WI38 (cell line): ENCODE measurements around the gene SPTBN5.

Source experiments
- H3K4me3 ChIP-seq: 2 replicates; pipeline ENCODE4 v1.5.1; 2011; ENCODE audit warnings: low read depth, mild to moderate bottlenecking, control low read depth, low read length
- TF ChIP-seq, protein P1 (sequence below): IDR thresholded peaks from 2 replicates; pipeline ENCODE4 v1.5.1; 2012; ENCODE audit warnings: low read depth, mild to moderate bottlenecking, control low read depth, low read length

Gene SPTBN5

DNA sequence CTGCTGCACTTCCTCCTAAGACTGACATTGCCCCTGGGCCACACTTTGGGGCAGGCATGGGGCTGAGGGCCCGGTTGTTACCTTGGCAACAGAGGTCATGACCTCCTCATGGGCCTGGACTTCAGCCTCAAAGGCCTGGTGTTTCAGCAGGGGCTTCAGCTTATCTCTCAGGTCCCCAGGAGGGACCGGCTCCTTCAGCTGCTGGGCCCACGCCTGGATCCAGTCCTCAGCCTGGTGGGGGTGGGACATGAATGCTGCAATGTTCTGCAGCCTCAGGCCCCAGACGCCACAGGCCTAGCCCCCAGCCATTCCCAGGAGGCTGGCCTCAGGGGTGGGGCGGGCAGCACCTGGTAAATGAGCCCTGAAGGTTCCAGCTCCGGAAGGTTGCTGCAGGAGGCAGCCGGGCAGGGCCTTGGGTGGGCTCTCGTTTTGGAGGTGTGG, 27.6 kb downstream of the SPTBN5 start:
- H3K4me3 ChIP-seq: no peak overlapping the region
- TF ChIP-seq, protein P1, sequence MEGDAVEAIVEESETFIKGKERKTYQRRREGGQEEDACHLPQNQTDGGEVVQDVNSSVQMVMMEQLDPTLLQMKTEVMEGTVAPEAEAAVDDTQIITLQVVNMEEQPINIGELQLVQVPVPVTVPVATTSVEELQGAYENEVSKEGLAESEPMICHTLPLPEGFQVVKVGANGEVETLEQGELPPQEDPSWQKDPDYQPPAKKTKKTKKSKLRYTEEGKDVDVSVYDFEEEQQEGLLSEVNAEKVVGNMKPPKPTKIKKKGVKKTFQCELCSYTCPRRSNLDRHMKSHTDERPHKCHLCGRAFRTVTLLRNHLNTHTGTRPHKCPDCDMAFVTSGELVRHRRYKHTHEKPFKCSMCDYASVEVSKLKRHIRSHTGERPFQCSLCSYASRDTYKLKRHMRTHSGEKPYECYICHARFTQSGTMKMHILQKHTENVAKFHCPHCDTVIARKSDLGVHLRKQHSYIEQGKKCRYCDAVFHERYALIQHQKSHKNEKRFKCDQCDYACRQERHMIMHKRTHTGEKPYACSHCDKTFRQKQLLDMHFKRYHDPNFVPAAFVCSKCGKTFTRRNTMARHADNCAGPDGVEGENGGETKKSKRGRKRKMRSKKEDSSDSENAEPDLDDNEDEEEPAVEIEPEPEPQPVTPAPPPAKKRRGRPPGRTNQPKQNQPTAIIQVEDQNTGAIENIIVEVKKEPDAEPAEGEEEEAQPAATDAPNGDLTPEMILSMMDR: no peak

DNA sequence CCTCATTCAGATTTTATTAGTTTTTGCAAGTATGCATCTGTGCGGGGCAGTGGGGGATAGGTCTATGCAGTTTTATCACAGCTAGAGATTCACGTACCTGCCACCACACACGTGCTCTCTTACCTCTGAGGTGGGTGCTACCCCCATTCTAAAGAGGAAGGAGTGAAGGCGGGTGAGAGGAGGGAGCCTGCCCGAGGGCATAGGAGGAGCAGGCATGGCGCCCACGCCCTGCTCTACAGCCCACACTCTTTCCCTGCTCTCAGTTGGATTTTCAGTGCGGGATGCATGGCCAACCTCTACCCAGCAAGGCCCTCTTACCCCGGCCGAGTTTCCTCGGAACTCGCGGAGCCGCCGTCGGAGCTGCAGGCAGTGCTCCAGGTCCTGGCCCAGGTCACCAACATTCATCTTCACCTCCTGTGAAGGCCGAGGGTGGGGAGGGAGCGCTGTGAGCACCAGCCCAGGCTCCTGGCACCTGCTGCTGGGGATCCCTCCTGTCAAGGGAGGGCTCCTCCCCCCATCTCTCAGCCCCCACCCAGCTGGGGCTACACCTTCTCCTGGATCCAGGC, 28.3 kb downstream of the SPTBN5 start:
- TF ChIP-seq, protein P1: no peak
- H3K4me3 ChIP-seq: no peak overlapping the region

DNA sequence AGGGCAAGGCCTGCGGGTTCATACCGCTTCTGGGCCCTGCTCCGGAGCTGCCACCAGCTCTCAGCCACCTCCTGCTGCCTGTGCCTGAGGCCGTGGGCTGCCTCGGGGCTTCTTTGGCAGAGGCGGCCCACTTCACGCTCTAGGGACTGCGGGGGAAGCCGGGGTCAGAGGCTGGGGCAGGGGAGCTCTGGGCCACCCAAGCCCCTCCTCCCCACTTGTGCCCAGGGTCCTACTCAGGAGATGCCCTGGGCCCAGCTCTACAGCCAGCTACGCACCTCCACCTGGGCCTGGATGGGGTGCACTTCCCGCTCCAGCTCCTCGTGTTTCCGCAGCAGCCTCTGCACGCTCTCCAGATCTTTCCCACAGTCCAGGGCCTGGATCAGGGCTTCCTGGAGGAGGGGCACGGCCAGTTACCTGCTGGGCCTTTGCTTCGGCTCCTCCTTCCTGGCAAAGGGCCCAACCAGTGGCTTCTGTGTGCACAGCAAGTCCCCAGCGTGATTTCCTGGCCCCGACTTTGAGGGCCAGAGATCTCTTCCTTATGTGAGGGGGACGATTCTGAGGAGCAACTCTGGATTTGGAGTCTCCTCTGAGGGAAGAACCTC, 31.2 kb downstream of the SPTBN5 start:
- TF ChIP-seq, protein P1: no peak
- no peak overlapping the region for H3K4me3 ChIP-seq

DNA sequence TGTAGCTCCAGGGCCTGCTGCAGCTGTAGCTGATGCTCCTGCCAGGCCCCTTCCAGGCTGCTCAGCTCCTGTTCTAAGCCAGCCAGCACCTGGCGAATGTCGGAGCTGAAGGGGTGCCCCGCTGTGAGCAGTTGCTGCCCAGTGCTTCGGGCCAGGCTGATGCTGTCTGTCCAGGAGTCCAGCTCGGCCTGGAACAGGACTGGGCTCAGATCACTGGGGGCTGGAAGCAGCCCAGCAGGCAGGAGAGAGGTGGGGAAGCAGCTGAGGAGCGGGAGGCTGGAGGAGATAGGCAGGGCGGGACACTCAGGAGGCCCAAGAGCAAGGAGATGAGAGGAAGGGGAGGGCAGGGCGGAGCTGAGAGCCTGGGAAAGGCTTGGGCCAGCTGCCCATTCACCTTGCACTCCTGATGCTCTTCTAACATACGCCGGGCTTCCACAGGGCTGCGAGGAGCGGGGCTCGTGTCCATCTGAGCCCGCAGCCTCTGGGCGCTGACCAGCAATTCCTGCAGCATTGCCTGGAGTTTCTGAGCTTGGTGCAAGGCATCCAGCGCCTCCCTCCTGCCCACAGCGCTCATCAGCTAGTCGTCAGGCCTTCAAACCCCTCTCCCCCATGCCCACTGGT, 32.0 kb downstream of the SPTBN5 start:
- TF ChIP-seq, protein P1: no peak
- no peak overlapping the region for H3K4me3 ChIP-seq

DNA sequence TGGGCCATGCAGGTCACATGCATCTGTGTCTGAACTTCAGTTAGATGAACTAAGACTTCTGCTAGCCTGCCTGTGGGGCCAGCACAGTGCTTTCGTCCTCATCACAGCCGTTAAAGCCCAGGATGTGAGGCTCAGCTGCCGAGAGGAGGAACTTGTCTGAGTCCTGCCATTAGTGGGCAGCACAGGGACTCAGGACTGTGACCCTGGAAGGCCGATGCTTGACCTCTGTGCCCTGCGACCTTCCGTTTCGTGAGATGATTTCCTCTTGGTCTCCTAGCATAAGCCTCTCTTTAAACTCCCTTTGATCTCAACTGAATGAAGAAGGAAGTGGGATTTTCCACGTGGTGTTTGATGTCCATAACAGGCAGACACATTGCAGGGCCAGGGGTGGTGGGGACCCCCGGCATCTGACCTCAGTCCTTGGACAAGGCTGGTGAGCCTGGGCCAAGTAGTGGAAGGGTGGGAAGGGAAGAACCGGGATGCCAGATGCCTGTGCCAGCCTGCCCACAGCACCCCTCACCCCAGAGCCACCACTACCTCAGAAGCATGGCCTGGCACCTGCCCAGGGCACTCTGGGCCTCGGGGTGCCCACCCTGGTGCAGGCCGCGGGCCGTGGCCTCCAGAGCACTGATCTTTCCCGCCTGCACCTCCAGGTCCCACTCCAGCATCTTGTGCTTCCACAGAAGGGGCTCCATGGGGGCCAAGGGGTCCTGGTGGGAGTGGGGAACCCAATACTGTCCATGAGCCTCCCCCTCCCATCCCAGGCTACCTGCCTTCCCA, 33.6 kb downstream of the SPTBN5 start:
- no peak overlapping the region for H3K4me3 ChIP-seq

DNA sequence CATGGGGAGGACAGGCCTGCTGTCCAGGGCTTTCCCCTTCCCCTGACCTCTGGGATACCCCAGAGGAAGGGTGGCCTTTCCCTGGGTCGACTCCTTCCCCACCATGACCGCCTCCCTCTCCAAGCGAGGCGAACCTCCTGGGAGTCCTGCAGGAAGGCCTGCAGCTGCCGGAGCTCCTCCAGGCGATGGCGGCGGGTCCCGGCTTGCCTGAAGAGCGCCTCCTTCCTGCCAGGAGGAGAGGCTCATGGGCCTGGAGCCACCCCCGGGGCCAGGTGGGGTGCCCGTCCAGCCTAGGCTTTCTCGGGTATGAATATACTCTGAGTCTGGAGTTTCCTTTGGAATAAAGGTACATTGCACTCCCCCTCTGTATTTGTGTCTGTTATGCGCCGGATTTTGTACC, 35.1 kb downstream of the SPTBN5 start:
- no peak overlapping the region for H3K4me3 ChIP-seq
- TF ChIP-seq, protein P1: no peak

More for the DNA sequence above, 33.6 kb downstream of the SPTBN5 start:
- TF ChIP-seq, protein P1: no peak

DNA sequence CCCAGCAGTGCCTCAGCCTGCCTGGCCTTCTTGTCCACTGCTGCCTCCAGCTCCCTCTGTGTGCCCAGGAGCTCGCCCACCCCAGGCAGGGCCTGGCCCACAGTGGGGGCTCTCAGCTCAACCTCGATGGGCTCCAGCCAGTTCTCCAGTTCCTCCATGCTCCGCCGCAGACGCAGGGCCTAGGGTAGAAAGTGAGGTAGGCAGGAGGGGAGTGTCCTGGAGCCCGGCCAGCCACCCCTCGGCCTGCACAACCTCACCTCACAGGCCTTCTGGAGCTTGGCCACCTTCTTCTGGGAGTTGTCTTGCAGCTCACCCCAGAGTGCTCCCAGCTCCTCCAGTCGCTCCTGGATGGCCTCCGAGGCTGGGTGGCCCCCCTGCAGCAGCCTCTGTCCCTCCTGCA, 36.5 kb downstream of the SPTBN5 start:
- no peak overlapping the region for H3K4me3 ChIP-seq
- TF ChIP-seq, protein P1: no peak
